GM19438 (cell line): ENCODE measurements around the gene CDH9.
"Not testable (repeated sequence)": the region's sequence is repeated elsewhere in the genome, so short reads cannot be mapped to it uniquely, and the experiment has no call there.

Source experiments
- ATAC-seq: cut with Tn5 transposase; IDR thresholded peaks from one replicate; pipeline ENCODE4 v1.9.1; 2021; ENCODE audit warnings: low read depth; ENCODE audit not compliant: unreplicated experiment

Gene CDH9

DNA sequence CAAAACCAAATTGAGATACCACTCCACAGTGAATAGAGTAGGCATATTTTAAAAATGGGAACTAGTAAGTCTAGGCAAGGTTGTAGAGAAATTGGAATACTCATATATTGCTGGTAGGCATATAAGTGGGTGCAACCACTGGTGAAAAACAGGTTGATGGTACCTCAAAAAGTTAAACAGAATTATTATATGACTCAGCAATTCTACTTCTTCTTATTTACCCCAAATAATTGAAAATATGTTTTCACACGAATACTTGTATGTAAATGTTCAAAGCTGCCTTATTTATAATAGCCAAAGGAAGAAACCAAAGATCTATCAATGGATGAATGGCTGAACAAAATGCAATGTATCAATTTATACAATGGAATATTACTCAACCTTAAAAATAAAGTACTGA is 79.1 kb downstream of the CDH9 start:
- no peak for ATAC-seq

DNA sequence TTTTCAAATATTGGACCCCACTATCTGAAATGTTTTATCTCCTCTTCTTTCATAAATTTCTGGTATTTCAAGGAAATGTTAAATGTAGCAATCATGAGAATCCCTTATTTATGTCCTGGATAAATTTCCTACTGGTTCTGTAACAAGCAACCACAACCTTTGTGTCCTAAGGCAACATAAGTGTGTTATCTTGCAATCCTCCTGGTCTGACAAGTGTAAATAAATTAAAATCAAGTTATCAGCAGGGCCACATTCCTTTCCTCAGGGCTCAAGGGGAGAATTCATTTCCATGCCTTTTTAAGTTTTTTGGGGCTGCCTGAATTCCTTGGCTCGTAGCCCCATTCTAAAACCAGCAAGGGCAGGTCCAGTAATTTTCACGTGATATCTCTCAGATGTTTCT is 83.2 kb downstream of the CDH9 start:
- ATAC-seq = no peak

DNA sequence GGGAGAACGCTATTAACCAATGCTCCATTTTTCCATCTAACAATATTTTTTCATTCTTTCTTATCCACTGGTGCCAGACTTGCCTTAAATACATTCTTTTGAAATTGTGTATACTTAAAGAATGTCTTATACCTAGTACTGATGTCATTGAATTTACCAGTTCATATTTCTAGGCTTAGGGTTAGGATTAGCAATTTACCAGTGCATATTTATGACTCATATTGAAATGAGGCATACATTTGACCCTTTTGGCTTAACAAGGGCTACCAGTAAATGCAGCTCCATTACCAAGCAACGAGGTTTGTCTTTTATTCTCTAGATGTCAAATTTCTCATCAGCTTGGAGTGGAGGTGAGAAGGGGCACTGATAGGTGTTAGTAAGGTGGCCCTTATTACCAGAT is 89.5 kb downstream of the CDH9 start:
- no peak for ATAC-seq

DNA sequence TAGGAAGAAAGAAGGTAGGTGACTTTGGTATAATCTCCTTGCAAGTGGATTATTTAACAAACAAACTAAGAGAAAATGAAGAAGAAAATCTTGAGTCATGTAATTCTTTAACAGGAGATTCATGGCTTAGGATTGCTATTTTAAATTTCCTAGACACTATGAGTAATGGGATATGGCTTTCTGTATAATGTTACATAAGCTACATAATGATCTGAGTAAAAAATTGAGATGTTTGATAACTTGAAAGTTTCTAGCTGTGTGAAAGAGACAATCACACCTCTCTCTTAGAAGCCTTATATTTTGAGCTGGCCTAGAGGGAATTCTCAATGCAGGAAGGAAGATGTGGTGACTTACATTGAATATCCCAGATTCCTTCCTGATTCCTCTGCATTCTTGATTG is 92.5 kb downstream of the CDH9 start:
- ATAC-seq = no peak

DNA sequence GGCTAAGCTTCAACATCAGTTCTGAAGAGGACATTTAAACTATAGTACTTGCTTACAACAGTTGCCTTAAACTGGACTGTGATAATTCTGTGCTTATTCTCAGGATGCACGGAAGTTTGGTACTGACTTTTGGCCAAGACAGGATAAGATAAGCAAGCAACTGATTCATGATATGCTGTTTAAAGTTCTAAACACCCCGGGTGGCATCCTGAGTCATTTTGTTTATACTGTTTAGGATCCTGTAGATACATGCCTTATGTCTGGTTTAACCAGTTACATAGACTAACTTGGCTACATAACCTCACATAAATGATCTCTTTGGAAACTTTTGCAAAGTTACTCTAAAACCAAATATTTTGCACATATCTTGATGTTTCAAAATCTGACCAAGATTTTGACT is 95.9 kb downstream of the CDH9 start:
- no peak for ATAC-seq

DNA sequence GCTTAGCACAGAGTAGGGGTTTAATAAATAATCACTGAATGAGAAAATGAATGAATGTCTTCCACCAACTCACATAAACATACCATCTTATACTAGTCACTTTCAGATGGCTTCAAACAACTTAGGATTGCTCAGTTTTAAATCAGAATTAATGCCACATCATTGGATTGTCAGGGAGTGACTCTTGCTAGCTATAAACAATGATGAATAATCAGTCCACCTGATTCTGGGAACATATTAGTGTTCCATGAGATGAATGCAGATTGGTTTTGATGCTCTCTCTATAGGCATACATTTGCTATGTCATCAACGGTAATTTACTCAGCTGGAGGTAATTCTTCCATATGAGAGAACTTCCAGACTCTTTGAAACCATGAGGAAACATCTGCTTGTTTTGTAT is 97.4 kb downstream of the CDH9 start:
- no peak for ATAC-seq

DNA sequence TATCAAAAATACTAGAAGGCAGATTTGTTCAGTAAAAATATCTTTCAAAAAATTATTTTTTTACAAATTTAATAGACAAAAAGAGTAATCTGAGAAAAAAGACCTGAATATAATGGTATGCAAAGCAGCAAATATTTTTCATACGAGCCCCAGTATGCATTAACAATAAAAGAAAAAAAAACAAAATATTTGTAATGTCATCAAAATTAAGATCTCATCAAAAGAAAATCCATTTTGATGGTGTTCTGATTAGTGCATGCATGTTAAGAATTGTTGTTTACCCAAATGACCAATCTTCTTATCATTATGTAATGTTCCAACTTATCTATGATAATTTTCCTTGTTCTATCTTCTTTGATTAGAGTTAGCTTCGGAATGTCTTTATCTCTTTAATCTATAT is 106.1 kb downstream of the CDH9 start:
- no peak for ATAC-seq

DNA sequence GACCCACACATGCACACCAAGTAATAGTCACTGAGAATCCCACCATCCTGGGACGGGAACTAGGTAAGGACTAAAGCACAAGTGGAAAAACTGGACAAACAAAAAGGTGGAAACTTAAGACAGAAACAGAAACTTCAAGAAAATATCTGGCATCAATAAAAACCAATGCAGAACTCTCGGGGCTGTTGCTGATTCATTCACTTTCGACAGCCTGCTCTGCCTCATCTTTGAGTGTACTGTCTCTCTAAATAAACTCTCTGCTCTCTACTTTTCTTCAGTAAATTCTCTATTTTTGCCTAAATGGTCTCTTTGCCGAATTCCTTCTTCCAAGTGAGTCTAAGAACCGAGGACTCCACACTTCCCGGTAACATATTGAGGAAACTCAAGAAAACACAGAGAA is 116.9 kb downstream of the CDH9 start:
- ATAC-seq = no peak

DNA sequence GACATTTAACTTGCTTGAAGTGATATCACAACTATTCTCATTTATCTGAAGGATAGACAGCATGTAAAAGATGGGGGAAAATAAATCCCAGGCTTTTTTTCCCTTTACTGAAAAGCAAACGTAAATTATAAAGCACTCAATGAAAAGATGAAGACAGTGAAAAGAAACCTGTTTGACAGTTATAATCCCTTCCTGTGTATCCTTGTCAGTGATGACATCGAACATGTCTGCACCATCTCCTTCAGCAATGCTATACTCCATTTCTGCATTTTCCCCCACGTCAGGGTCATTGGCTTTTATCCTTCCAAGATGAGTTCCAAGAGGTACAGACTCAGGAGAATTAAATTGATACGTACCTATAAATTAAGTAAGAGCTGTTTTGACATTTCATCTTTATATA is 134.9 kb downstream of the CDH9 start:
- ATAC-seq = no peak

DNA sequence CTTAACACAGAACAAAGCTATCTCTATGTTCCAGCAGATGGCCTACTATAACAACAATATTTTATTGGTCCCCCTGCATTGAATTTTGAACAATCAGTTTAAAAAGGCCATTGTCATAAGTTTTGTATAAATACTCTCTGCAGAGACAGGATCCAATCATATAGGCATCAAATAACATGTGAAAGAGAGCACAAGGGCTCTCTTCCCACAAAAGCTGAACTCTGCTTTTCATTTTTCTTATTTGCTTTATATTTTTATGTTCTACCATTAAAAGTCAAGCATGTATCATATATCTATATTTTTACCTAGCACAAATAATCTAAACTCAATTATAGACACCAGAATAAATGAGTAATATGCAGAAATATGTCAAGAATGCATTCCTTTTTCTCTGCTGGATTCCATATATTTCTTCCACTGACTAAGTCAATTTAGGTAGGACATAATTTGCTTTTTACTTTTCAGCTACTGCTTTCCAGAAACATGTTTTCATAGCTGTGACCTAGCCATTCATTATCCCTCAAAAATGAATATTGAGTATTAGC is 143.6 kb downstream of the CDH9 start:
- ATAC-seq = no peak

DNA sequence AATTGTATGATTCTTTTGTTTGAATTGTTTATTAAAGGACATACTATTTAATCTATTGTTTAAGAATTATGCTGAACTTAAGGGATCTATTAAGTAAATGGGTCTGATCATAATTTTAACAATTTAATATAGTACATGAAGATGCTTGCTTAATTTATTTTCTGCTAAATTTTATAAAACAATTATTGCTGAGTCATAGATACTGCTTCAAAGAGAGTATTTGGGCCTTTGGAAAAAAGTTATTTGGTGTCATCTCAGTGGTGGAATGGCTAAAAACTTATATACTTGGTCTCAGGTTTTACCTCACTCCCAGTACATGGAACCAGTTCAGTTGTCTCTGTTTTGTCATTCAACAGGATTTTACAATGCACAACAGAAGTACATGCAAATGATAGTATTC is 145.3 kb downstream of the CDH9 start:
- ATAC-seq = no peak

DNA sequence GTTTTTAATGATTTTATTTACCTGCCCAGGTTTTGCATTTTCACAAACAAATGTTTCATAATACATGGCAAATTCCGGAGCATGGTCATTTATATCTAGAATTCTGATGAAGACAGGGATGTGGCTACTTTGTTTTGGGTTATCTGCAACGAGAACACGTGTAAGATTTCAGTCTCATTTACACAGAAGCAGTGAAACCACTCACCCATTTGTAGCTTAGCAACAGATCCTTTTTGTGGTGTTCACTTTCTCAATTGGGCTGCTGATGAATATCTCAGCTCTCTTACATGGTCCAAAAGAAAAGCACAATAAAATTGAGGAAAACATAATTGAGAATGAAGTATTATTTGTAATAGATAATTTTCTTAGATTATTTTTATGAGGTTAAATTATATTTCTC is 148.6 kb downstream of the CDH9 start:
- no peak for ATAC-seq

DNA sequence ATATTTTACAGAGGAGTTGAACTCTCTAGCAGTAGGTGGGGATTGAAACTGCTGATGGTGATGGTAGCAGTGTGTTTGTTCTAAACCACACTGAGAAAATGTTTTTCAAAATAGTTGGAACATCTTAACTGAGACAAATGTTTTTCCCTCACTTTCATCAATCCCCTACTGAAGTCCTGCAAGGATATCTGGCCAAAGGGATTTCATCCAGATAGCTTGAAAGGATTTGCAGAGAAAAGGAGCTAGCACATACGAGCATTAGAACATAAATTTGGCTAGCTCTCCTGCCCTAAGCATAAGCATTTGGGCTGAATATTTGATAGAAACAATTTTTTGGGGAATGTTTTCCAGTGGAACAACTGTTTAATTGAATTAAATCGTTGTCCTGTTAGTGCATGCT is 153.9 kb downstream of the CDH9 start:
- no peak for ATAC-seq

DNA sequence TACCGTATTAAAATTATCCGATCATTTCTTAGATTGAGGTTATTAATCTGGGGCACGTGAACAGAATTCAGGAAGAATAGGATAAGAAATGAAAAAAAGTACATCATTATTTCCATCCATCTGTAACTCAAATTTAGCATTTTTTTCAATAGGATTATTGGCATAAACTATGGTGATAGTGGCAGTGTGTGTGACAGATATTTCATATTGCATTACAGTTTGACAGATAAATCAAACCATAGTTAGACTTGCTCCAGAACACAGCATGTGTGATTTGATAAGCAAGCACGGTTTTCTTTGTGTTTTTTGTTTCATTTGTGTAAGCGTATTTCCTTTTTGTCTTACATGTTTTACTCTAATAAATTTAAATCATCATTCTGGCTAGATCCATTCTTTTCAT is 155.0 kb downstream of the CDH9 start:
- ATAC-seq = no peak

DNA sequence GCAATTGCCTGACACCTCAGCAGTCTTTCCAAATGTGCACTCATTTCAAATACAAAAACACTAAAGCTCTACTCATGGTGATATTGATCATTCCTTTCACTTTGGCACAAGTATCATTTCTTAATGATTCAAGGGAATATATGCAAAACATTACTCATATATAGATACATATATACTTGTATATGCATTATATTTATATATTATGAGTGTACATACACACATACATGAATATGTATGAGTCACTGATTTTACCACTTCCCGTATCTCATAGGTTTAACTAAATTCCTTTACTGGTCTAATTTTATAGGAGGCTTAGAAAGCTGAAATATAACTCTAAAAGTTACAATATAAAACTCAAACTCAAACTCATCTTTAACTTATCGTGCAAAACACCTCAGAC is 156.5 kb downstream of the CDH9 start:
- no peak for ATAC-seq

DNA sequence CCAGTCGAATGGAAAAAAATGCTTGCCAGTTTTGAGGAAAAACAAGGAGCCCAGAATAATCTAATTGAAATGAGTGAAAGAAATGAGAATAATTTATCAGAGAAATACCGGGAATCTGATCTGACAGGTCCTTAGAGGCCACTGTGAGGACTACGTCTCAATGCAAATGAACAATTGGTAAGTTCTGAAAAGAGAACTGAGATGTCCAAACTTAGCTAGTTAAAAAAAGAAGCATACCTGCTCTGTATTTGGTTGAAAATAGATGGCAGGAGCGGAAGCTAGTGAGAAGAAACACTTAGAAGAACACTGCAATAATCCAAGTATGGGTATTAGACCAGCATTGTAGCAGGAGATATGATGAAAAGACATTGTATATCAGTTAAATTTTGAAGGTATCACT is 161.2 kb downstream of the CDH9 start:
- no peak for ATAC-seq

DNA sequence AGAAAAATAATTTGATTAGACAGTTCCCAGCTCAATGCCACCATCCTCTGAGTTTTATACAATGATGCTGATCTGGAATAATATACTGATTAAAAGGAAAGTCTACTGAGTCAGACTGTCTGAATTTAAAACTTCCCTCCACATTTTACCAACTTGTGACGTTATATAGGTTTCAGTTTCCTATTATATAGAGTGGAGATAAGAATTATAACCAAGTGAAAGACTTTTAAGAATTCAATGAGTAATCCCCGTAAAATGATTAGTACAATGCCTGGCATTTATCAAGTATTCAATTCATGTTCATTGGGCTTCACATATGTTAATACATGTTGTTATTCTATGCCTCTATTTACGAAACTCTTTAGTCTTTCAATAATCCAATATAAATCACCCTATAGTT is 166.0 kb downstream of the CDH9 start:
- ATAC-seq = no peak

DNA sequence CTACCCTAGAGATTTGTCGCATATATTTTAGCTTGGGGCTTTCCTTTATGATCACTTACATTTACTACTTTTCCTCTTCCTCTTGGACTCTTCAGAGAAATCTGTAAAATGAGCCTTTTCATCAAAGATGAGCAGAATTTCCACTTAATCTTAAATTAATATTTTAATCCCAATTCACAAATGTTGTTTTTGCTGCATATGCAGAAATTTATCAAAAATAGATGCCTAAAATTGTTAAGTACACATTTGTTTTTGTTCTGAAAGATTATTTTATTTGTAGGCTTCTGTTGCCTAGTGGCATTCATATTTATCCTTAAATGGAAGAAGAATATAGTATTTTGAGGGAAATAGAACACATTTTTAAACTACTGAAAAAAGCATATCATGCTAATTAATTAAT is 168.6 kb downstream of the CDH9 start:
- no peak for ATAC-seq

DNA sequence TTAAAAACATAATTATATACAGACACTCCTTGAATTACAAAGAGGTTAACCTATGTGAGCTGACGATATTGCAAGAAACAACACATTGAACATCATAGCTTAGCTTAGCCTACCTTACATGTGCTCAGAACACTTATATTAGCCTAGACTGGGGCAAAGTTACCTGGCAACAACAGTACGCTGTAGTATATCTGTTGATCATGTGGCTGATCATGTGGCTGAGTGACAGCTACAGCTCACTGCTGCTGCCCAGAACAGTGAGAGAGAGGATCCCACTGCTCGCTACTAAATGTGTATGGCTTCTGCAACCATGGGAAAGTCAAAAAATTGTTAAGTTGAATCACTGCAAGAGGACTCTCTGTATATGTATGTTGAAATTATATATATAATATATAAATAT is 169.9 kb downstream of the CDH9 start:
- no peak for ATAC-seq

DNA sequence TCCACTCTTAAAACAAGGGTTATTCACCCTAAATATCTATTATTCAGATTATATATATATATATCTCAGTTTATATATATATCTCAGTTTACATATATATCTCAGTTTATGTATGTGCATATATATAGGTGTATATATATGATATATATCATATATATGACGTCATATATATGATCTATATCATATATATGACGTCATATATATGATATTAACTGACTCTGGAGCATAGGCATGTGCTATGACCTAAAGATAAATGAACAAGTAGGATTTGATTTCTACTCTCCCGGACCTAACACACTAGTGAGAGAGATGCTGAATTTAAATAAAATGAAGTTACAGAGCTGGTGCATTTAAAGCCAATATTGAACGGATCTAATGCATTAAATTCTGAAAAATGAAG is 174.3 kb downstream of the CDH9 start:
- ATAC-seq = no peak

DNA sequence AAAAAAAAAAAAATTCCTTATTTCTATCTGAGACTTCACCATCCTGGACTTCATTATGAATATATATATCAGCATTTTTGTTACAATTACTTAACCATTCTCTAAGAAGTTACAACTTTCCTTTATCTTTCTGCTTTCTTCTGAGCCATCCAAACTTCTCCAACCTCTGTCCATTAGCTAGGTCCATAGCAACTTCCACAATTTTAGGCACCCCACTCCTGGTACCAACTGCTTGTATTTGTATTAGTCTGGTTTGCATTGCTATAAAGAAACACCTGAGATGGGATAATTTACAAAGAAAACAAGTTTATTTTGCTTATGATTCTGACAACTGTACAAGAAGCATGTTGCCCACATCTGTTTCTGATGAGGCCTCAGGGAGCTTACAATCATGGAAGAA is 182.1 kb downstream of the CDH9 start:
- ATAC-seq = no peak

DNA sequence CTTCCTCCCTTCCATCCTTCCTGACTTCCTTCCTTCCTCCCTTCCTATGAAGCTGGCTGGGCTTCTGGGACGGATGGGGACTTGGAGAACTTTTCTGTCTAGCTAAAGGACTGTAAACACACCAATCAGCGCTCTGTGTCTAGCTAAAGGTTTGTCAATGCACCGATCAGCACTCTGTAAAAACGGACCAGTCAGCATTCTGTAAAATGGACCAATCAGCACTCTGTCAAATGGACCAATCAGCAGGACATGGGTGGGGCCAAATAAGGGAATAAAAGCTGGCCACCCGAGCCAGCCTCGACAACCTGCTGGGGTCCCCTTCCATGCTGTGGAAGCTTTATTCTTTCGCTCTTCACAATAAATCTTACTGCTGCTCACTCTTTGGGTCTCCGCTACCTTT is 185.9 kb downstream of the CDH9 start:
- ATAC-seq = not testable (repeated sequence)

DNA sequence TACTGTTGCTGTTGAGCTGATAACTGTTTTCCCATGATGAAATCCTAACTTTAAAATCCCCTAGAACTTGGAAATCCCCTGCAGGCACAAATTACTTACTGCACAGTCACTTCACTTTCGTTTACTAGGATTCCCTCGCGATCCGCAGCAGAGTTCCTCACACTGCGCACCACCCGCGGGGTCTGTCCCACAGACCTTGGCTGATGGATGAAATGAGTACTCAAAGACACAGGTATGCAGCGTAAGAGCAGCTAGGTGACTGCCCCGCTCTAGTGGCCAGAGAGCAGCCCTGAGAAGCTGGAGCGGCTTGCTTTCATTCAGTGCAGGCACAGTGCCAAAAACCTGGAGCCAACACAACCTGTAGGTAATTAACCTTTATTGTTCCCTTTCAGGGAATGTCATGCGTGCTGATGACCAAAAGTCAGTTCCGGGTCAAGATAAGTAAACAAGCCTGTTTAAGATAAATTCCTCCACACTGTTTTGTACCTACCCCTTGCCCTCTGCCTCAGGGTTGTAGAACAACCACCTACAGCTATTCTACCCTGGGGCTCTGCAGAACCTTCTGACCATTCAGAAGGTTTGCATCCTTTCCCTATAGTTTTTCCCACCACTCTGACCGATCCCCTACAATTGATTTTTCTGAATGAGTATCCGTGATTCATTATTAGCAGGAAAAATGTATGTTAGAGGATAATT is 191.2 kb downstream of the CDH9 start:
- no peak for ATAC-seq
